ENCODE data around the gene NAALADL2. TPM values are rescaled to one million over a fixed set of nuclear protein-coding genes. Genes with fewer than 3 reads are reported as not detected.

The NAALADL2 gene
- total RNA-seq, 2 donors from 2014 or later, result 6.2 to 14.5 TPM

GRCh38 chr3:175150812-175151401 is 291.8 kb downstream of the NAALADL2 start:
- Histone ChIP-seq H3K4me1 (peaks cover 15% of the 10 kb centered on the region), H3K9me3 (no peaks in the 10 kb centered on the region), H3K27me3 (no peaks in the 10 kb centered on the region), H3K36me3 (replicated peaks in 1 of 2; ENCODE audit: insufficient read depth in 1 of 2, low read depth in 2 of 2) (no peaks in the 10 kb centered on the region), H3K27ac (peak overlapping the region in 1 of 4 donors; percentile 20), H3K4me3 (no peak overlapping the region)
- DNase-seq (no peak), ATAC-seq (peak; percentile 24)
- no peak for TF ChIP-seq POLR2A (IDR thresholded peaks at IDR 0.05)
- TF ChIP-seq CTCF (IDR thresholded peaks at IDR 0.05), result no peak
- intact Hi-C loops (cut with DNase I), result no loop called here
- WGBS, 2 donors, result 64 to 69% methylated on average over 4 of the region's 4 CpGs

GRCh38 chr3:175153595-175153994 is 294.5 kb downstream of the NAALADL2 start:
- 75 to 88% methylated on average over 2 of the region's 2 CpGs for WGBS, 2 donors
- intact Hi-C loops (cut with DNase I), result no loop called here
- TF ChIP-seq CTCF (IDR thresholded peaks at IDR 0.05) (no peak), POLR2A (IDR thresholded peaks at IDR 0.05) (no peak)
- H3K9me3 ChIP-seq, result no peaks in the 10 kb centered on the region
- ATAC-seq, result no peak
- no peak overlapping the region for H3K4me3 ChIP-seq
- no peak overlapping the region for H3K27ac ChIP-seq
- DNase-seq, result no peak
- peaks cover 0 to 3% of the 10 kb centered on the region in 2 donors for H3K27me3 ChIP-seq
- H3K36me3 ChIP-seq (replicated peaks in 1 of 2; ENCODE audit: insufficient read depth in 1 of 2, low read depth in 2 of 2), result no peaks in the 10 kb centered on the region
- H3K4me1 ChIP-seq, result peaks cover 15% of the 10 kb centered on the region

DNA sequence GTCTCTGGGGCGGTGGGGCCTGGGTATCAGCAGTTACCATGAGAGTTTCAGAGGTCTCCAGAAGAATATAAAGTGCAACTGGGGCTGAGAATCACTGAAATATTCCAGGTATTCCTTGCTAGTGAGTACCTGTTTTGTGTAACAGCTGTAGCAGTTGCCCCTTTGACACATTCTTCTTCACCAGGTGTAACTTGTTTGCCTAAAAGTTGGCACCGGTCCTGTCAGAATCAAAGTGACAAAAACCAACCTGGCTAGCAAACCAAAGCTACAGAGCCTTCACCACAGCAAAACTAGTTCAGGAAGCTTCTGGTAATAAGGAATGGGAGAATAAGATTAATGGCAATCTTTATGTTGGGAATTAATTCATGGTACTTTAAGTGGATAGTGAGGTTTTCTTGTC is 296.0 kb downstream of the NAALADL2 start:
- Histone ChIP-seq H3K36me3 (replicated peaks in 1 of 2; ENCODE audit: insufficient read depth in 1 of 2, low read depth in 2 of 2) (no peaks in the 10 kb centered on the region), H3K27ac (peak overlapping the region in 1 of 4 donors; percentile 10), H3K4me1 (peaks cover 9% of the 10 kb centered on the region), H3K4me3 (no peak overlapping the region), H3K27me3 (peaks cover 0 to 3% of the 10 kb centered on the region in 2 donors), H3K9me3 (no peaks in the 10 kb centered on the region)
- intact Hi-C loops (cut with DNase I), result no loop called here
- 43 to 52% methylated on average over 2 of the region's 2 CpGs for WGBS, 2 donors
- ATAC-seq (peak; percentile 45), DNase-seq (peak in 3 of 4 donors; percentile 25 to 52 (median 30))
- TF ChIP-seq CTCF (IDR thresholded peaks at IDR 0.05) (no peak), POLR2A (IDR thresholded peaks at IDR 0.05) (no peak)

DNA sequence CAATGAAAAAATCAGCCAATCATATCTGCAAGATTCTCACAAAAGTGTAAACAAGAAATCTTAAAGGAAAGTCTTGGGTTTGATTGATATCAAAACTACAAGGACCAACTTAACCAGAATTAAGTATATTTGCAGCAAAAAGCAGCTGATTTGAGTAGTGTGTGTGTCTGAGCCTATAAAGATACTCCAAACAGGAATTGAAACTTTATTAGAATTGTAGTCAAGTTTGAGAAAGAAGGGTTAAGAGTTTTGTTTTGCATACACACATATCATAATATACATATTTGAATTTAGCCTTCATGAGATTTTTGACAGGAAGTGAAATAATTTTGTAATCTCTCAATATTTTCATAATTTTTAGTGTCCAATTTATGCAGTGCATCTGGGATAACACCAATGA is 300.1 kb downstream of the NAALADL2 start:
- H3K36me3 ChIP-seq (replicated peaks in 1 of 2; ENCODE audit: insufficient read depth in 1 of 2, low read depth in 2 of 2), result no peaks in the 10 kb centered on the region
- no peak overlapping the region for H3K4me3 ChIP-seq
- no peak for TF ChIP-seq POLR2A (IDR thresholded peaks at IDR 0.05)
- no peak for TF ChIP-seq CTCF (IDR thresholded peaks at IDR 0.05)
- H3K9me3 ChIP-seq, result no peaks in the 10 kb centered on the region
- DNase-seq, result no peak
- peaks cover 0 to 3% of the 10 kb centered on the region in 2 donors for H3K27me3 ChIP-seq
- intact Hi-C loops (cut with DNase I), result no loop called here
- ATAC-seq, result no peak
- peaks cover 9% of the 10 kb centered on the region for H3K4me1 ChIP-seq
- H3K27ac ChIP-seq, result no peak overlapping the region

GRCh38 chr3:175161291-175161690 is 302.2 kb downstream of the NAALADL2 start:
- no peak overlapping the region for H3K27ac ChIP-seq

More at GRCh38 chr3:175161291-175161690, 302.2 kb downstream of the NAALADL2 start:
- TF ChIP-seq CTCF (IDR thresholded peaks at IDR 0.05) (no peak), POLR2A (IDR thresholded peaks at IDR 0.05) (no peak)
- no peaks in the 10 kb centered on the region for H3K4me1 ChIP-seq
- DNase-seq, result no peak
- intact Hi-C loops (cut with DNase I), result no loop called here
- no peaks in the 10 kb centered on the region for H3K9me3 ChIP-seq
- H3K27me3 ChIP-seq, result peaks cover 0 to 3% of the 10 kb centered on the region in 2 donors
- H3K36me3 ChIP-seq (replicated peaks in 1 of 2; ENCODE audit: insufficient read depth in 1 of 2, low read depth in 2 of 2), result no peaks in the 10 kb centered on the region
- 76 to 81% methylated on average over 5 of the region's 5 CpGs for WGBS, 2 donors
- no peak overlapping the region for H3K4me3 ChIP-seq
- no peak for ATAC-seq

Measured in body of pancreas (tissue), 4 donors.